PC-3 (cell line): ENCODE measurements around the gene GEMIN5. TPM values are rescaled to one million over a fixed set of nuclear protein-coding genes. Genes with fewer than 3 reads are reported as not detected.

Experiments used
- ATAC-seq: fragments of 200-7000 bp; cut with Tn5 transposase; 2 replicates; pipeline ENCODE4 v1.9.1; 2020; ENCODE audit warnings: mild to moderate bottlenecking, moderate library complexity
- Bru-seq: library from RNA; stranded (reverse); fragments of 400-500 nt; gene quantifications from one replicate; lab custom pipeline; 2021; lab: Mats Ljungman, UMichigan
- BruChase-seq, 2 experiments: library from RNA; stranded (reverse); fragments of 400-500 nt; gene quantifications; one replicate each; lab custom pipeline; 2021; lab: Mats Ljungman, UMichigan
- BruUV-seq: library from RNA; stranded (reverse); fragments of 400-500 nt; replicated peaks from 2 replicates; lab custom pipeline; 2021; lab: Mats Ljungman, UMichigan
- CTCF ChIA-PET: fragments of 300-600 bp; sonication (Branson Sonifier 250); formaldehyde crosslinking; loops from one replicate; lab custom pipeline; 2022; ENCODE audit warnings: antibody characterized with exemption; lab: Charles Lee
- POLR2A ChIA-PET: fragments of 300-600 bp; sonication (Branson Sonifier 250); formaldehyde crosslinking; loops from one replicate; lab custom pipeline; 2022; ENCODE audit warnings: antibody characterized with exemption; ENCODE audit not compliant: unreplicated experiment; lab: Charles Lee
- DNase-seq: peaks from one replicate; pipeline ENCODE4 v3.0.0-alpha.2; 2015
- H2AFZ ChIP-seq: fragments of 300-600 bp; sonication (generic); 2 replicates; pipeline ENCODE4 v1.6.0; 2016; ENCODE audit warnings: antibody characterized with exemption, low read length
- H3F3A ChIP-seq: fragments of 300-600 bp; sonication (generic); one replicate; pipeline ENCODE4 v1.6.0; 2017; ENCODE audit warnings: antibody characterized with exemption, low read length, control low read depth, mild to moderate bottlenecking; ENCODE audit not compliant: unreplicated experiment
- H3K27ac ChIP-seq: fragments of 300-600 bp; sonication (generic); 2 replicates; pipeline ENCODE4 v1.5.1; 2016; ENCODE audit warnings: mild to moderate bottlenecking, low read length
- H3K27me3 ChIP-seq: fragments of 300-600 bp; sonication (generic); 2 replicates; pipeline ENCODE4 v1.6.1; 2016; ENCODE audit warnings: low read length, mixed read lengths
- H3K36me3 ChIP-seq: fragments of 300-600 bp; sonication (generic); 2 replicates; pipeline ENCODE4 v1.6.1; 2016; ENCODE audit warnings: low read depth, mixed run types, low read length, mixed read lengths
- H3K4me1 ChIP-seq: fragments of 300-600 bp; sonication (generic); 2 replicates; pipeline ENCODE4 v1.5.1; 2016; ENCODE audit warnings: low read length; ENCODE audit not compliant: insufficient read depth
- H3K4me2 ChIP-seq: fragments of 300-600 bp; sonication (generic); 2 replicates; pipeline ENCODE4 v1.6.0; 2016; ENCODE audit warnings: low read length
- H3K4me3 ChIP-seq: fragments of 300-600 bp; sonication (generic); 2 replicates; pipeline ENCODE4 v1.5.1; 2016; ENCODE audit warnings: mild to moderate bottlenecking, low read length, mixed read lengths
- H3K79me2 ChIP-seq: fragments of 300-600 bp; sonication (generic); 2 replicates; pipeline ENCODE4 v1.6.1; 2017; ENCODE audit warnings: low read length, mixed read lengths
- H3K9ac ChIP-seq: fragments of 300-600 bp; sonication (generic); 2 replicates; pipeline ENCODE4 v1.6.0; 2016; ENCODE audit warnings: mild to moderate bottlenecking, low read length
- H3K9me2 ChIP-seq: fragments of 300-600 bp; sonication (generic); replicated peaks from 2 replicates; pipeline ENCODE4 v1.6.1; 2016; ENCODE audit warnings: mixed run types, low read length, mixed read lengths
- H3K9me3 ChIP-seq: fragments of 300-600 bp; sonication (generic); 2 replicates; pipeline ENCODE4 v1.6.1; 2016; ENCODE audit warnings: low read length, mixed read lengths
- H4K20me1 ChIP-seq: fragments of 300-600 bp; sonication (generic); 2 replicates; pipeline ENCODE4 v1.6.1; 2016; ENCODE audit warnings: low read length, mixed read lengths
- CTCF ChIP-seq: fragments of 300-600 bp; sonication (generic); conservative IDR thresholded peaks from 2 replicates; pipeline ENCODE4 v1.5.1; 2017; ENCODE audit warnings: antibody characterized with exemption, low read depth, mild to moderate bottlenecking, low read length
- EZH2 ChIP-seq: fragments of 300-600 bp; sonication (generic); IDR thresholded peaks from one replicate; pipeline ENCODE4 v1.6.1; 2017; ENCODE audit warnings: antibody characterized with exemption, mild to moderate bottlenecking, low read length; ENCODE audit not compliant: unreplicated experiment
- EZH2phosphoT487 ChIP-seq: fragments of 300-600 bp; sonication (generic); IDR thresholded peaks from 2 replicates; pipeline ENCODE4 v1.6.1; 2018; ENCODE audit warnings: mild to moderate bottlenecking, antibody characterized with exemption, low read length, borderline replicate concordance
- intact Hi-C: fragments of 100-400 bp; cut with micrococcal nuclease; formaldehyde crosslinking; loops from 2 replicates; pipeline ENCODE4 v1.9.0; 2023
- long read RNA-seq: library from polyadenylated mRNA; unstranded; transcript quantifications from one replicate; pipeline ENCODE4 v2.0.0, GENCODE V29; 2021; ENCODE audit not compliant: unreplicated experiment
- total RNA-seq: library from RNA; depleted of rRNA; stranded (reverse); fragments of >200 nt; gene quantifications from 2 replicates; pipeline ENCODE4 v1.2.3, GENCODE V29; 2014; rRNA removed

Gene GEMIN5
- total RNA-seq, result 19.8 and 28.2 TPM in 2 replicates
- Bru-seq, nascent RNA, result percentile 62 among the genes with signal in this experiment
- BruChase-seq, experiment 1, labeled RNA remaining after a 6-hour chase, result percentile 73 among the genes with signal in this experiment
- percentile 67 among the genes with signal in this experiment for BruChase-seq, experiment 2, labeled RNA remaining after a 2-hour chase
- long read RNA-seq, full-length matches to known transcripts, result 7 of 23 reads
- long read RNA-seq, partial matches to known transcripts, result 11 of 23 reads
- long read RNA-seq, other reads (novel, unspliced or antisense), result 5 of 23 reads

GRCh38 chr5:154937718-154938466 is at the start of gene GEMIN5:
Gene GEMIN5 (minus strand): TSS chr5:154938211. CDS start chr5:154938133, 78 bp downstream.
- H3K4me2 ChIP-seq, result peak within 1 kb of the TSS; percentile 91
- H3K27ac ChIP-seq, result no peak within 1 kb of the TSS
- peak within 1 kb of the TSS; percentile 93 for H3K9ac ChIP-seq
- POLR2A ChIA-PET, result interaction anchor here (0.6 kb wide), 1 partner anchor 12 kb away, joined by 4 read pairs; no protein-coding TSS in a partner anchor
- CTCF ChIA-PET, result no interaction called here
- intact Hi-C loops, result no loop called here
- H2AFZ ChIP-seq, result peak within 1 kb of the TSS; percentile 95
- peaks cover 49% of the 10 kb centered on the region for H3K79me2 ChIP-seq
- BruUV-seq, result no TSS peak
- no peak for TF ChIP-seq CTCF
- no peak for TF ChIP-seq EZH2phosphoT487
- TF ChIP-seq EZH2, result no peak
- no peaks in the 10 kb centered on the region for H4K20me1 ChIP-seq
- DNase-seq (peak; percentile 86), ATAC-seq (peak; percentile 85)
- peaks cover 18% of the 10 kb centered on the region for H3K4me1 ChIP-seq
- peak within 1 kb of the TSS; percentile 91 for H3K4me3 ChIP-seq
- no peaks in the 10 kb centered on the region for H3K9me3 ChIP-seq
- H3K36me3 ChIP-seq, result no peaks in the 10 kb centered on the region; the same call in 1 of the 2 replicates
- no peaks in the 10 kb centered on the region for H3F3A ChIP-seq
- no peaks in the 10 kb centered on the region for H3K9me2 ChIP-seq
- H3K27me3 ChIP-seq, result no peaks in the 10 kb centered on the region

- no peaks in the 10 kb centered on the region for H3K9me2 ChIP-seq
- CTCF ChIA-PET, result no interaction called here
- POLR2A ChIA-PET, result no interaction called here
- H3K27ac ChIP-seq, result no peak overlapping the region
- H3K9me3 ChIP-seq, result no peaks in the 10 kb centered on the region
- no peak for DNase-seq
- no peak for ATAC-seq
- H3K27me3 ChIP-seq, result peaks cover 20% of the 10 kb centered on the region
- no peak overlapping the region for H3K9ac ChIP-seq
- TF ChIP-seq EZH2 (no peak), CTCF (no peak), EZH2phosphoT487 (no peak)
- no peak overlapping the region for H3K4me3 ChIP-seq
- H3K4me2 ChIP-seq, result no peak overlapping the region
- H3K79me2 ChIP-seq, result no peaks in the 10 kb centered on the region
- intact Hi-C loops, result no loop called here
- no peak overlapping the region for H2AFZ ChIP-seq
- BruUV-seq, result no TSS peak
- no peaks in the 10 kb centered on the region for H4K20me1 ChIP-seq
- no peaks in the 10 kb centered on the region for H3K36me3 ChIP-seq
- H3F3A ChIP-seq, result no peaks in the 10 kb centered on the region
- H3K4me1 ChIP-seq, result no peaks in the 10 kb centered on the region
Measured at GRCh38 chr5:154986151-154986550, 48.1 kb upstream of the GEMIN5 start.
